NCI-H1092 (cell line): ENCODE data around the gene MYADML2.
"Not testable (repeated sequence)": the region's sequence is repeated elsewhere in the genome, so short reads cannot be mapped to it uniquely, and the experiment has no call there.

Experiments used
- DNase-seq: peaks from one replicate; lab custom pipeline; 2025; lab: John Stamatoyannopoulos, UW

Gene MYADML2

GRCh38 chr17:81924557-81925532 is 22.2 kb downstream of the MYADML2 start:
- no peak for DNase-seq

GRCh38 chr17:81923302-81924260 is 23.5 kb downstream of the MYADML2 start:
- DNase-seq, result no peak

- no peak for DNase-seq
Observed at GRCh38 chr17:81922566-81923301, 24.3 kb downstream of the MYADML2 start.

- DNase-seq, result no peak
Observed at GRCh38 chr17:81921996-81922565, 25.0 kb downstream of the MYADML2 start.

GRCh38 chr17:81921537-81921862 is 25.5 kb downstream of the MYADML2 start:
- DNase-seq, result no peak

GRCh38 chr17:81920612-81921536 is 26.2 kb downstream of the MYADML2 start:
- no peak for DNase-seq

GRCh38 chr17:81918832-81919545 is 28.0 kb downstream of the MYADML2 start:
- DNase-seq, result no peak

- DNase-seq, result not testable (repeated sequence)
Observed at GRCh38 chr17:81918333-81918669, 28.7 kb downstream of the MYADML2 start.

- peak; percentile 74 for DNase-seq
Observed at GRCh38 chr17:81917565-81918332, 29.3 kb downstream of the MYADML2 start, which contains the start of gene SIRT7. TSS of gene SIRT7 (minus strand) at chr17:81918176. CDS start at chr17:81918131, 45 bp downstream.

GRCh38 chr17:81916234-81917001 is 30.6 kb downstream of the MYADML2 start:
- no peak for DNase-seq

GRCh38 chr17:81915331-81915730 is 31.7 kb downstream of the MYADML2 start:
- no peak for DNase-seq

- no peak for DNase-seq
Observed at GRCh38 chr17:81914103-81914850, 32.8 kb downstream of the MYADML2 start.

GRCh38 chr17:81913394-81914102 is 33.5 kb downstream of the MYADML2 start:
- DNase-seq, result no peak

- DNase-seq, result no peak
Observed at GRCh38 chr17:81912441-81913309, 34.4 kb downstream of the MYADML2 start.

GRCh38 chr17:81911969-81912368 is 35.1 kb downstream of the MYADML2 start:
- no peak for DNase-seq
